Fibroblast of gingiva (primary cell): ENCODE measurements around the gene SCYGR2.
A peak's percentile ranks its signal among the peaks of the same experiment; 100 is the strongest.

Experiments used
- DNase-seq: peaks from one replicate; pipeline ENCODE4 v3.0.0-alpha.2; 2011; ENCODE audit warnings: low read depth

Gene SCYGR2

GRCh38 chr2:227612546-227613271 lies 14.0 kb downstream of the SCYGR2 start:
- DNase-seq: no peak

DNA sequence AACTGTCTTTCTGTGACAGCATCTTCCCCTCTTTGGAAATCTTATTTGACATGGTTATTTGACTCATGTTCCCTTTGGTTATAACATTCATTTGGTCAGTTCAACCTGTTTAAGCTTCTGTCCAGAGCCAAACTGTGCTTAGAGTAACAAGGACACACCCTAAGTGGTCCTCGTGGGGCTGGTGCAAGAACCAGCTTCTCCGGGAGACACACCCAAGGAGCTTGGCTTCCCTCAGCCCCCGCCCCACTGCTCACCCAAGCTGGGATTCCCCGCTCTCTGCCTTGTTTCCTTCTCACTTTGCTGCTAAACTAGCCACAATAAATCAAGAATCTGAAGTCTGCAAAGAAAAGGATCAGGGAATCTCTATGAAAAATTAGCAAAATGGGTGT lies 14.6 kb downstream of the SCYGR2 start:
- no peak for DNase-seq

- DNase-seq: no peak
Observed at GRCh38 chr2:227614246-227614645, 15.6 kb downstream of the SCYGR2 start.

DNA sequence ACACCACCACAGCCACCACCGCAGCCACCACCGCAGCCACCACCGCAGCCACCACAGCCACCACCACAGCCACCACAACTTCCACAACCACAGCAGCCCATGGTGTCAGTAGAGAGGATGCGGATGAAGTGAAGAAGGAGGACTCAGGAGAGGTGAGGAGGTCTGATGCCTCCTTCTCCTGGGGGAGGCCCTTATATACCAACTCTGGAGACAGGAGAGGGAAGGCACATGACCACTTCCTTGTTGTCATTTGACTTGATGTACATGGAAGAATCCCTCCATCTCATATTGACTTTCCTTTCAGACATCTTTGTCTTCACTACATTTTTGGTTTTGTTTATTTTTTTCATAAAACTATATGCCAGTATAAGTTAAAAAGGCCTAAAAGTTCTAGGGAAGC lies 16.0 kb downstream of the SCYGR2 start, which contains the start of gene SCYGR3:
Gene SCYGR3 (minus strand): TSS at position 101 of the 400 bp plus-strand sequence. CDS start 0 bp downstream, at position 101.
- DNase-seq: no peak

DNA sequence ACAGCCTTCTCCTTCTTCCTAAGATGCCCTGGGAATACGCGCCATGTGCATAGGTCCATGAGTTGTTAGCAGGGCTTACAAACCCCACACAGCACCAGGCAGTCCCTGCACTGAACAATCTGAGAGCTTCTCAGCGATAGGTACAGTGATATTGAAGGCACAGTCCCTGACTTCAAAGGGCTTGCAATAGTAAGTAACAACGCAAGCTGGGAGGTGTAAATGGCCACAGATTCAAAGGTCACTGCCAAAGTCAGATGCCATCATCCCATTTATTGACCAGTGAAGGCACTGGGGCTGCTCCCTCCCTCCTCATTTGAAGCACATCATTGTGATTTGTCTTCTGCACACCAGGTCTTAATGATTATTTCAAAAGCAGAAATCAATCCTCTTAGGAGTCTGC lies 16.5 kb downstream of the SCYGR2 start:
- no peak for DNase-seq

DNA sequence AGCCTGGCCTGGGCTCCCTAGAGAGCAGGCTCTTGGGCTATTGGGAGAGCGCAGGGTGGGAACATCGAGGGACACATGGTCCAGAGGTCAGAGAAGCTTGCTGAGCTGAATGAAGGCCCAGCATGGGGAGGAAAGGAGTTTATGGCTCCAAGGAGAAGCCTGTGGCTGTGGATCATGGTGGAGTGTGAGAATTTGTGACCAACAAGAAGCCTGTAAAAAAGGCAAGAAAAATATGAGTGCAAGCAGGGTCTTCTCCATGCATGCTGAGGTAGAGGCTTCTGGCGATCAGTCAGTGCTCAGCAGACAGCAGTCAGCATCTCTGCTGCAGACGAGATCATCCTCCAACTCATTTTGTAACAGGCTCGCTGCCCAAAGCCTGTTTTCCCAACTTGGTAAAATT lies 17.2 kb downstream of the SCYGR2 start:
- peak; percentile 13 for DNase-seq

DNA sequence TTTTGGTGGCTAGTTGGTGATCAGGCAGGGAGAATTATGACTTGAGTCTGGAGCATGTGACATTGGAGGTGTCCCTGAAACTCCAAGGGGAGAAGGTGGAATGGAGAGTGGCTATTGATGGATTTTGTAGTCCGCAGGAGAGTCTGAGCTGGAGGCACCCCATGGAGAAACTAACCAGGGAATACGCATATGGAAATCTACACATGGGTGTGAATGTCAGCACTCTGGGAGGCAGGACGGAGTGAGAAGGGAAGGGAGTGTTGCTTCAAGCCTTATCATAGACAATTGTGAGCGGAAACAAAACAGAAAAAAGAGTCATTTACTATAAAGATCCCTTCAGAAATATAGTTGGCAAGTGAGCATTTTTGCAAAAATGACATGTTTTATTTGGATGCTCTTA lies 17.9 kb downstream of the SCYGR2 start:
- DNase-seq: no peak

DNA sequence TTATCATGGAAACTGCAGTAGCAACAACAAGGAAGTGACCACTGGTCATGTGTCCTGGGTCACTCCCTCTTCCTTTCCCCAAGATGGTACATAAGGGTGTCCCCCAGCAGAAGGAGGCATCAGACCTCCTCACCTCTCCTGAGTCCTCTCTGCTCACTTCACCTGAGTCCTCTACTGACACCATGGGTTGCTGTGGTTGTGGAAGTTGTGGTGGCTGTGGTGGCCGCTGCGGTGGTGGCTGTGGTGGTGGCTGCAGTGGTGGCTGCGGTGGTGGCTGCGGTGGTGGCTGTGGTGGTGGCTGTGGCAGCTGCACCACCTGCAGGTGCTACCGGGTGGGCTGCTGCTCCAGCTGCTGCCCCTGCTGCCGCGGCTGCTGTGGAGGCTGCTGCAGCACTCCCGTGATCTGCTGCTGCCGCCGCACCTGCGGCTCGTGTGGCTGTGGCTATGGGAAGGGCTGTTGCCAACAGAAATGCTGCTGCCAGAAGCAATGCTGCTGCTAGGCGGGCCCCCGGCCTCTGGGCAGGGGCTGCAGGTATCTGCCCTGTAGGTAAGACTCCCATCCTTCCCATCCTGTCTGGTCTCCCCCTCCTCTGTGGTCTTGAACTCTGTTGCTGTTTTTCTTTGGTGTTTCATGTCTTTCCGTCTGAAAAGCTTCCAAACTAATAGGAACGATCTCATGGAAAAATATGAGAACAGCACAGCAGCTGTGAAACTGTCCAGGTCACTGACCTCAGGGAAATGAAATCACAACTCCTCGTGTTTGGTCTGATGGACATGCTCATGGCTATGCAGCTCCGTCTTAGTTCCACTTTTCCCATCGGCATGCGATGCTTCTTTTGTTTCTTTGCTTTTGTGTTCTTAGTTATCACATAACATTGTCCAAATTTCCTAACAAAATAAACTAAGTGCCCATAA lies 18.9 kb downstream of the SCYGR2 start, which contains the start of gene SCYGR4:
Gene SCYGR4 (plus strand): TSS at position 183 of the 915 bp plus-strand sequence. CDS start 0 bp downstream, at position 183.
- DNase-seq: peak; percentile 8

- peak; percentile 16 for DNase-seq
Observed at GRCh38 chr2:227623226-227623625, 24.5 kb downstream of the SCYGR2 start.

GRCh38 chr2:227625420-227625819 lies 26.7 kb downstream of the SCYGR2 start:
- no peak for DNase-seq

- no peak for DNase-seq
Observed at GRCh38 chr2:227626580-227627151, 28.0 kb downstream of the SCYGR2 start.

DNA sequence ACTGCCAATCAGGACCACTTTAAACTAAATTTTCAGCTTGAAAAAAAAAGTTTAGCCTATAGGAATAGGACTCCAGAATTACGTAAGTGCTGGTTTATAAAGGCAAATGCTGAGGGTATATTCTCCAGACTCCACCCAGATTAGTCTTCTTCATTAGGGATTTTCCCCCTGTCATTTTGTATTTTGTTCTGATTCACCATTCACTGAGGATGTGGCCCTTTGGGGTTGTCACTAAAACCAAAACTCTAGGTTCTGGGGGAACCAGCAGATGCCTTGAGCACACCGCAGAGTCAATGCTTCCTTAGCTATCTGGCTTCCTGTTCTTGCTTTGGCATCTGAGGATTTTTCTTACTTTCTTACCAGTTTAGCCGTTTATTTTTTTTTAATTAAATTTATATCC lies 29.1 kb downstream of the SCYGR2 start:
- no peak for DNase-seq

- DNase-seq: no peak
Observed at GRCh38 chr2:227629435-227629834, 30.7 kb downstream of the SCYGR2 start.

- no peak for DNase-seq
Observed at GRCh38 chr2:227630322-227630721, 31.6 kb downstream of the SCYGR2 start.

- DNase-seq: no peak
Observed at GRCh38 chr2:227632827-227633226, 34.1 kb downstream of the SCYGR2 start.

DNA sequence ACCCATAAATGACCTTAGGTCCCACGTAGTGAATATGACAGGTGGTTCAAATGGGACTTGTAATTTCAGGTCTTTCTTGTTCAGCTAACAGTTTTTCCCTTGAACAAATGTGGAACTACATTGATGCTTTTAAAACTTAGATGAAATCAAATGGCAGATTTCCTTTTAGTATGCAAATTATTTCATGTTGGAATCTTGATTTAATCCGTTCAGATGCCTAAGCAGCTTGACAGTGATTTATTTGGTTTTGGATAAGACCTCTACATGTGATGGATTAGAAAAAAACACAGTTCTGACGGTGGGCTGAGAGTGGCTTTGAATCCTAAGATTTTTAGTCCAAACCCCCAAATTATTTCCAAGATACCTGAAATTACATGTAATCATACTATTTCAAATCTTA lies 35.5 kb downstream of the SCYGR2 start:
- DNase-seq: no peak

GRCh38 chr2:227642656-227643055 lies 44.0 kb downstream of the SCYGR2 start:
- no peak for DNase-seq

- DNase-seq: no peak
Observed at GRCh38 chr2:227643990-227644551, 45.4 kb downstream of the SCYGR2 start.
